GM19023 (cell line): ENCODE measurements around the gene BACE2.
"Not testable (repeated sequence)": the region's sequence is repeated elsewhere in the genome, so short reads cannot be mapped to it uniquely, and the experiment has no call there.

Source experiments
- ATAC-seq: cut with Tn5 transposase; IDR thresholded peaks from one replicate; pipeline ENCODE4 v1.9.1; 2021; ENCODE audit warnings: mild to moderate bottlenecking, moderate library complexity; ENCODE audit not compliant: unreplicated experiment

BACE2 gene

DNA sequence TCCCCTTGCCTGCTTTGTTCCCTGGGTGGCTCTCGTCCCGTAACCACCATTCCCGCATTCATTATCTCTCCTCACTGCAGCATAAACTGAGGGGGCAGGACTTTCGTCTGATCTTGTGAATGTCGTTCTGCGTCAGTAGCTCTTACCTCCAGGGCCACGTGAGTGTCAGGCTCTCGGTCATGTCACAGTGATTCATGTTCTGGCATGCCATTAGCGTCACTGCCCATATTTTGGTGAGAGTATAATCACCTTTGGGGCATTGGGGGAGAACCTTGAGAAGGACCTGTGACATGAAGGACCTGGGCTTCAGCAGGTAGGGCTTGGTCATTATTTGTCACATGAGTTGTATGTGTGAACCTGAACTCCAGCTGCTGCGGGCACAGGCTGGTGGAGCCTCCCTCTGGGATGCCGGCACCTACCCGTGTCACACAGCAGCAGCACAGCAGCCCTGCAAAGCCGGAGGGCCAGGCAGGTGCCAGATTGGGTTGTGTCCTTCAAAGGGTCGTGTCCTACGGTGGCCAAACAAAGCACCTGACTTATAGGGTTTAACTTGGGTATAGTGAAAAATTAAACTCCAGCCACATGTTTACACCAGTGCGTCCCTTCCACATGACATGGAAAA lies 68.5 kb downstream of the BACE2 start:
- no peak for ATAC-seq

DNA sequence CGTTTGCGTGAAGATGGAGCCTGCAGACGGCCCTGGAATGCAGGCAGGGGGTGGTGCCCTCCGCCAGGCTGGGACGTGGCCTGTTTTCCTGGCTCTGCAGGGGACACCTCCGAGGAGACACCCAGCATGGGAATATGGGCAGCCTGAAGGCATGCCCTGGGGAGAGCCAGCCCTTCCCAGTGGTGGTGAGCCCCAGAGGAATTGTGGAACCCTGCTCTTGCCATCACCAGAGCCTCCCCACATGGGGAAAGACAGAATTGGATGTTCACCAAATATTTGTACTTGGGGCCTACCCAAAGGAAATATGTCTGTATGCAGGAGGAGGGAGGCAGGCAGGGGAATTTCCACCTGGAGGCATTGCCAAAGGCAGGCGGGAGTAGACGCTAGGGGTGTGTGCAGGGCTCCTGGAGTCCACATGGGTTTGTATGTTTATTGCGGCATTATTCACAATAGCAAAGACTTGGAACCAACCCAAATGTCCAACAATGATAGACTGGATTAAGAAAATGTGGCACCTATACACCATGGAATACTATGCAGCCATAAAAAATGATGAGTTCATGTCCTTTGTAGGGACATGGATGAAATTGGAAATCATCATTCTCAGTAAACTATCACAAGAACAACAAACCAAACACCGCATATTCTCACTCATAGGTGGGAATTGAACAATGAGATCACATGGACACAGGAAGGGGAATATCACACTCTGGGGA lies 70.3 kb downstream of the BACE2 start:
- ATAC-seq = not testable (repeated sequence)

DNA sequence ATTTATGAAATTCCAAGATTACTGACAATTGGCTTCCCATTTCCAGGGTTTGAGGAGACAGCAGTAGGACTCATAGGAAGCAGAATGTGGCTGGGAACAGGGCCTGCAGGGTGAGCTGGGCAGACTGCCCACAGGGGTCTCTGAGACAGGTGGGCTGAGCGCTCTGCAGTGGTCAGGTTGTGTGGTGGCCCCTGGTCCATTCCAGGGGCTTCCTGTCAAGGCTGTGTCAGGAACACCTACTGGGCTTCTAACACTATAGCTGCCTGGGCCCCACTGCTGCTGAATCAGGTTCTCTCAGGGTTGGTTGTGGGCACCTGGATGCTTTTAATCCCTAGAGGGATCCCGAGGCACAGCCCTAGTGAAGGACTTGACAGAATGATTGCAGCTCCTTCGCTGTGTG lies 72.1 kb downstream of the BACE2 start:
- ATAC-seq = no peak

- ATAC-seq = no peak
Measured at GRCh38 chr21:41241341-41241740, 73.4 kb downstream of the BACE2 start.

- ATAC-seq = no peak
Measured at GRCh38 chr21:41242238-41242829, 74.4 kb downstream of the BACE2 start.

DNA sequence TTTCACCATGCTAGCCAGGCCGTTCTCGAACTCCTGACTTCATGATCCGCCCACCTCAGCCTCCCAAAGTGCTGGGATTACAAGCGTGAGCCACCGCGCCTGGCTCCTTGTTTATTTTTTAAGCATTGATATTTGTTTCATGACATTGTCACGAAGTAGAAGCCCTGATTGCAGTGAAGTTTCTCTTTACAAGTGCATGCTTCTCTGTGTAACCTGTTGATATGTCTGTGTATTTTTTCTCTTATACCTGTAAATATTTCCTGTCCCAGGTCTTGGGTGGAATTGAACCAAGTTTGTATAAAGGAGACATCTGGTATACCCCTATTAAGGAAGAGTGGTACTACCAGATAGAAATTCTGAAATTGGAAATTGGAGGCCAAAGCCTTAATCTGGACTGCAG lies 75.1 kb downstream of the BACE2 start:
- no peak for ATAC-seq

DNA sequence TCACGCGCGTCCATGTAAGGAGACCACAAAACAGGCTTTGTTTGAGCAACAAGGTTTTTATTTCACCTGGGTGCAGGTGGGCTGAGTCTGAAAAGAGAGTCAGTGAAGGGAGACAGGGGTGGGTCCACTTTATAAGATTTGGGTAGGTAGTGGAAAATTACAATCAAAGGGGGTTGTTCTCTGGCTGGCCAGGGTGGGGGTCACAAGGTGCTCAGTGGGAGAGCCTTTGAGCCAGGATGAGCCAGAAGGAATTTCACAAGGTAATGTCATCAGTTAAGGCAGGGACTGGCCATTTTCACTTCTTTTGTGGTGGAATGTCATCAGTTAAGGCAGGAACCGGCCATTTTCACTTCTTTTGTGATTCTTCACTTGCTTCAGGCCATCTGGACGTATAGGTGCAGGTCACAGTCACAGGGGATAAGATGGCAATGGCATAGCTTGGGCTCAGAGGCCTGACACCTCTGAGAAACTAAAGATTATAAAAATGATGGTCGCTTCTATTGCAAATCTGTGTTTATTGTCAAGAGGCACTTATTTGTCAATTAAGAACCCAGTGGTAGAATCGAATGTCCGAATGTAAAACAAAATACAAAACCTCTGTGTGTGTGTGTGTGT lies 76.4 kb downstream of the BACE2 start:
- not testable (repeated sequence) for ATAC-seq

- no peak for ATAC-seq
Measured at GRCh38 chr21:41245509-41246135, 77.7 kb downstream of the BACE2 start.

GRCh38 chr21:41246808-41247207 lies 78.8 kb downstream of the BACE2 start:
- ATAC-seq = no peak

- ATAC-seq = no peak
Measured at GRCh38 chr21:41247561-41248545, 79.9 kb downstream of the BACE2 start.

GRCh38 chr21:41249476-41249875 lies 81.5 kb downstream of the BACE2 start:
- ATAC-seq = no peak

DNA sequence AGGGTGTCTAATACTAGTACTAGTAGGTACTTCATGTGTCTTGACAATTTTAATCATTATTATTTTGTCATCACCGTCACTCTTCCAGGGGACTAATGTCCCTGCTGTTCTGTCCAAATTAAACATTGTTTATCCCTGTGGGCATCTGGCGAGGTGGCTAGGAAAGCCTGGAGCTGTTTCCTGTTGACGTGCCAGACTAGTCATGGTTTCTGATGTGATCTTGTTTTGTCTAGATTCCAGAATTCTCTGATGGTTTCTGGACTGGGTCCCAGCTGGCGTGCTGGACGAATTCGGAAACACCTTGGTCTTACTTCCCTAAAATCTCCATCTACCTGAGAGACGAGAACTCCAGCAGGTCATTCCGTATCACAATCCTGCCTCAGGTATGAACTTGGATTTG lies 82.6 kb downstream of the BACE2 start:
- ATAC-seq = no peak

DNA sequence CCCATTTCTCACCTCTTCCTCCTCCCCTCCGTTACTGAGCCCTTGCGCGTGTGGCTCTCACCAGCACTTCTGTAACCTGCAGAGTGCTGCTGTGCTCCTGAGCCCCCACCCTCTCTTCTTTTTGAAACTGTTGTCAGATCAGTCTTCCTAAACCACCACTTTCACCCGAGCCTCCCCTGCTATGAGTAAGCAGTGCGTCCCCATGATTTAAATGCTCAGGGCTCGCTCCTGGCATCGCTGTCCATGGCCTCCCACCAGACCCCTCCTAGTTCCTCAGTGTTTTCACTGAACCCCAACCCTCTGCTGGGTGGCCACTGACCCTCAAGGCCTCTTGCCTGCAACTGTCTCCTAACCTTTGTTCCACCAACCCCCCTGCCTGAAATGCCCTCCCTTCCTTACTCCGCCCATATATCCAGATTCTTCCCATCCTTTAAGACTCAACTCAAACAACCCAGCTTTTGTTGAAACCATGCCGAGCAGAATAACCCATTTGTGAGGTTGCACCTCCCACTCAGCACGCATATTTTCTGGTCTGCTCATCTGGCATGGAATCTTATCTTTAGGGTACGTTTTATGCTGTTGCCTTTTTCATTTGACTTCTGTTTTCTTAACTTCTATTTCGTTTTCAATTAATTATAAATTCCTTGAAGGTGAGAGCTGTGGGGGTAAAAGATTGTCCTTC lies 84.1 kb downstream of the BACE2 start:
- no peak for ATAC-seq

- no peak for ATAC-seq
Measured at GRCh38 chr21:41254090-41254700, 86.2 kb downstream of the BACE2 start.

- no peak for ATAC-seq
Measured at GRCh38 chr21:41255190-41255589, 87.2 kb downstream of the BACE2 start.

DNA sequence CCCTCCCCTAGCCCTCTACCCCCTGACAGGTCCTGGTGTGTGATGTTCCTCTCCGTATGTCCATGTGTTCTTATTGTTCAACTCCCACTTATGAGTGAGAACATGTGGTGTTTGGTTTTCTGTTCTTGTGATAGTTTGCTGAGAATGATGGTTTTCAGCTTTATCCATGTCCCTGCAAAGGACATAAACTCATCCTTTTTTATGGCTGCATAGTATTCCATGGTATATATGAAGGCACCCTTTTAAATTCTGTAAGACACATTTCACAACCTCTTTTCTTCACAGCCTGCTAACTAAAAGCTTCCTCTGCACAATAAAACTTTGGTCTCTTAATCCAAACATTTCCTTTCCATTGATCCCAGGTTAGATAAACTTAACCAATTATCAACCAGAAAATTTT lies 88.3 kb downstream of the BACE2 start:
- ATAC-seq = not testable (repeated sequence)

DNA sequence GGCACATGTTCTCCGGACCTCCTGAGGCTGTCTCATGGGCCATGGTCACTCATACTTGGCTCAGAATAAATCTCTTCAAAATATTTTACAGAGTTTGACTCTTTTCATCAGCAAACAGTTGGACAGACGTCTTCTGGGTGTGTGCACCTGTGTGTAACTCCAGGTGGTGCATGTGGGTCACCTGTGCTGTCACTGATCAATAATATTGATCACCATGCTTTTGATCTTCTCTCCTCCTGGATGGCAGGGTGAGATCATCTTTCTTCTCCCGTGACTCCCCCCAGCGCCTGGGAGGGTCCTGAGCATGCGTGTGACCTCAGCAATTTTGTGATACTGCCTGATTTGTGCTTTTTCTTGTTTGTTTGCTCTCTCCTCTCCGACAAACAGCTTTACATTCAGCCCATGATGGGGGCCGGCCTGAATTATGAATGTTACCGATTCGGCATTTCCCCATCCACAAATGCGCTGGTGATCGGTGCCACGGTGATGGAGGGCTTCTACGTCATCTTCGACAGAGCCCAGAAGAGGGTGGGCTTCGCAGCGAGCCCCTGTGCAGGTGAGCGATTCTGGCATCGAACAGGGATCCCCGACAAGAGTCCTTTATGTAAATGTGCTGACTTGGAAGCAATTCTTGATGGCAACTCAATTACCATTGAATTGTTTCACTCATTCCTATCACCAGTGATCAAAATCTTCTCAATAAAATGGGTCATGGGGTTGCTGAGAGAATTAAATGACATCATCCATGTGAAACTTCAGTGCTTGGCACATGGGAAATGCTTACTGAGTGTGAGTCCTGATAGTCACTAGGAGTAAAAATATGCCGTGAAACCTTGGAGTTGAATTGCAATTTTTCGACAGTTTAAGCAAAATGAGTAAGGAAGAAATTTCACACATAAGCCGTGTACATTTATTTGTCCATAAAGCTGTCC lies 89.1 kb downstream of the BACE2 start:
- ATAC-seq = no peak

GRCh38 chr21:41258617-41259016 lies 90.7 kb downstream of the BACE2 start:
- no peak for ATAC-seq
